HG02938 (cell line): ENCODE results near the gene DENND4B.

Experiments used
- ATAC-seq: cut with Tn5 transposase; IDR thresholded peaks from one replicate; pipeline ENCODE4 v1.9.1; 2021; ENCODE audit warnings: mild to moderate bottlenecking, moderate library complexity; ENCODE audit not compliant: unreplicated experiment

The DENND4B gene

GRCh38 chr1:153951183-153951582 is 4.7 kb upstream of the DENND4B start:
- ATAC-seq, result no peak

- peak; percentile 68 for ATAC-seq
These were observed 510 bp downstream of the DENND4B start for GRCh38 chr1:153945795-153946621.

GRCh38 chr1:153945131-153945794 is 1.3 kb downstream of the DENND4B start:
- peak; percentile 7 for ATAC-seq

- no peak for ATAC-seq
These were observed 1.7 kb downstream of the DENND4B start for GRCh38 chr1:153944827-153945117.

GRCh38 chr1:153944005-153944826 is 2.3 kb downstream of the DENND4B start:
- no peak for ATAC-seq

- no peak for ATAC-seq
These were observed 3.6 kb downstream of the DENND4B start for GRCh38 chr1:153942766-153943549.

GRCh38 chr1:153941826-153942725 is 4.4 kb downstream of the DENND4B start:
- no peak for ATAC-seq

- no peak for ATAC-seq
These were observed 5.8 kb downstream of the DENND4B start for GRCh38 chr1:153940756-153941155.

- ATAC-seq, result no peak
These were observed 7.0 kb downstream of the DENND4B start for GRCh38 chr1:153939476-153939875.

GRCh38 chr1:153938996-153939395 is 7.5 kb downstream of the DENND4B start:
- ATAC-seq, result no peak

GRCh38 chr1:153937331-153937730 is 9.2 kb downstream of the DENND4B start:
- ATAC-seq, result no peak

GRCh38 chr1:153936011-153936802 is 10.3 kb downstream of the DENND4B start:
- ATAC-seq, result no peak

- no peak for ATAC-seq
These were observed 11.8 kb downstream of the DENND4B start for GRCh38 chr1:153934746-153935145.

- ATAC-seq, result no peak
These were observed 12.6 kb downstream of the DENND4B start for GRCh38 chr1:153933955-153934354.

GRCh38 chr1:153933430-153933829 is 13.1 kb downstream of the DENND4B start:
- ATAC-seq, result no peak

- ATAC-seq, result no peak
These were observed 14.1 kb downstream of the DENND4B start for GRCh38 chr1:153932156-153933131.

GRCh38 chr1:153929981-153930948 is 16.3 kb downstream of the DENND4B start:
- ATAC-seq, result no peak
